GM19025 (cell line): Measurements from ENCODE around the gene INPP4A.

ENCODE experiments used
- ATAC-seq: cut with Tn5 transposase; IDR thresholded peaks from one replicate; pipeline ENCODE4 v1.9.1; 2021; ENCODE audit warnings: mild to moderate bottlenecking, low read depth, moderate library complexity; ENCODE audit not compliant: unreplicated experiment

Gene INPP4A

DNA sequence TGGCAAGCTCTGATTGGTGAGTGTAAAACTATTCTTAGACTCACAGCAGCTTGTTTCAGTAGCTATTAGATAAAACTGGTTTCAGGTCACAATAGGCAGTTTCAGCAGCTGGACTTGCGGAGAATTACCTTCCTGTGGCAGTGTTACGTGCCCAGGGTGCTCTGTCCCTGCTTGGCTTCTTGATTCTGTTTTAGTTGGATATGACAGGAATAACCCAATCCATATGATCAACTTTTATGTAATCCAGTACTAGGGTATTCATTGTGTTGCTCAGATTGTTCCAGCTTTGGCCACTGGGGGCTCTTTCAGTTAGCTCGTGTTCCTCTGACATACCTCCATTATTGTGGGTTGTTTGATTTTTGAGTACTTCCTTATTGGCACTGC is 43.1 kb downstream of the INPP4A start:
- ATAC-seq, result peak; percentile 53

DNA sequence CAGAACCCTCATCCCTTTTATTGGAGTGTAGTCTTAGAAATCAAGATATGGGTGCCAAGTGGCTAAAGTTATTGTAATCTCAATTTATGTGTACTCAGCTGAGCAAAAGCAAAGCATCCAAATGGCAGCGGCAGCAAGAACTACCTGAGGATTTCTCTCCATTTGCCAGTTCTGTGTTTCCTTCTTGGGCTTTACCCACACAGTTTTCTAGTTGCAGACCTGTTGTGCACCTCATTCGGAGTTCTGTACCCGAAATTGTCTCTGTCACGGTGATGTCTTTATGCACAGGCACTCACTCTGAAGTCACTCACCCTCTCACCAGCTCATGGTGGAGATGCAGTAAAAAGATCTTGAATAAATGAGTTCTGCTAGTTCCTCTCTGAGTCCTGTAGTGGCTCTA is 43.6 kb downstream of the INPP4A start:
- no peak for ATAC-seq

- no peak for ATAC-seq
These were observed 44.8 kb downstream of the INPP4A start for GRCh38 chr2:98489486-98489885.

DNA sequence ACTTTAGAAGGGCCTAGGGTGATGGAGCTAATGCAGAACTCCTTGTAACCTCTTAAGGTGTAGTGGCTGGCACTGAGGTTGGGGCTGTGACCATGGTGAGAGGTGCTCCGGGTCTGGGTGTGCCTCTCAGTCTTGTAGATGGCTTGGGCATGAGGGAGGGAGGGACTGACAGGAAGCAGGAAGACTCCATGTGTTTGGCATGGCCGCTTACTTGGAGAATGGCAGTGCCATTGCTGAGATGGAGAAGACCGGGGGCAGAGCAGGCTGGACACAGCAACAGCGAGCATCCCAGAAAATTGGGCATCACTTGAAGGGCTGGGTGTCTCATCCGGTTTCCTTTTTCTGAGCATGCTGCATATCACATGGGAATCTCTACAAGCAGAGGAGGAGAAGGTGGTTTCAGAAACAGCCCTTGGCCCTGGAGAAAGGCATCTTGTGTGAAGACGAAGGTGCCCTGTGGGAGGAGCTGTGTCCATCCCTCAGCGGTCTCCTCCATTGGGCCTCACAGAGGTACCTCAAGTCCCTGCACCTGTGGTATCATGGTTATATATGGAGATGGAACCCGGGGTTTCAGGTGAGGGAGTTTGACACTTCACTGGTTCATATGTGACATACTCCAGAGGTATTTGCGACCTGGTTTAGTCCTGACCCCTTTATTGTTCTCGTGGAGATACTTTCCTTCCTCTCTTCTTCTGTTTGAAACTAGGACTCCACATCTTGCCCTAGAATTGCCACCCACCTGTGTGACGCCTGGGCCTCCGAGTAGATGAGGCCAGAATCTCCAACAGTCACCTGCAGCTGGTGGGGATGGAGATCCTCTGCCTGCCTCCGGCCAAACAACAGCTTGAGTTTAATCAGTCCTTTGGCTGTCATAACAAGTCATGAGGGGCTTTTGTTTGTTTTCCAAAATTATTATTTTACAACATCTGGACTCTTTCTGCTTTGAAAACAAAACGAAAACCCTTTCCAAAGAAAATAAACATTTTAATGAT is 45.6 kb downstream of the INPP4A start:
- ATAC-seq, result no peak

- ATAC-seq, result no peak
These were observed 47.8 kb downstream of the INPP4A start for GRCh38 chr2:98492441-98492840.

GRCh38 chr2:98494699-98495098 is 50.0 kb downstream of the INPP4A start:
- ATAC-seq, result no peak

DNA sequence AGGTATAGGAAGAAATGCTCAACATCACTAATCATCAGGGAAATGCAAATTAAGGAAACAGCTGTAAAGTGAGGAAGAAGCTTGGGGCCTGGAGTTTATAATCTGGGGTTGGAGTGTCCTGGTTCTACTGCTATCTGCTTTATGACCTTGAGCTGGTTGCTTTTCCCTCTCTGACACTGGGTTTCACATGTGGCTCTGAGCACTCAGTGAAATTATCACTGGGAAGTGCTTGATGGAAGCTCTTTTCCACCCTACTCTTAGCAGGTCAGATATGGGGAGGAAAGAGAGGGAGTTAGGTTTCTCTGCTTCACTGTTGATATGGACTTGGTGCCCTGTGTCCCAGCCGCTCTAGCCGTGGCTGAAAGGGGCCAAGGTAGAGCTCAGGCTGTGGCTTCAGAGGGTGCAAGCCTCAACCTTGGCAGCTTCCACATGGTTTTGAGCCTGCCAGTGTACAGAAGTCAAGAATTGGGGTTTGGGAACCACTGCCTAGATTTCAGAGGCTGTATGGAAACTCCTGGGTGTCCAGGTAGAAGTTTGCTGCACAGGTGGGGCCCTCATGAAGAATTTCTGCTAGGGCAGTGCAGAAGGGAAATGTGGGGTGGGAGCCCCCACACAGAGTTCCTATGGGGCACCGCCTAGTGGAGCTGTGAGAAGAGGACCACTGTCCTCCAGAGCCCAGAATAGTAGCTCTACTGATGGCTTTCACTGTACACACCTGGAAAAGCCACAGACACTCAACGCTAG is 52.3 kb downstream of the INPP4A start:
- no peak for ATAC-seq

DNA sequence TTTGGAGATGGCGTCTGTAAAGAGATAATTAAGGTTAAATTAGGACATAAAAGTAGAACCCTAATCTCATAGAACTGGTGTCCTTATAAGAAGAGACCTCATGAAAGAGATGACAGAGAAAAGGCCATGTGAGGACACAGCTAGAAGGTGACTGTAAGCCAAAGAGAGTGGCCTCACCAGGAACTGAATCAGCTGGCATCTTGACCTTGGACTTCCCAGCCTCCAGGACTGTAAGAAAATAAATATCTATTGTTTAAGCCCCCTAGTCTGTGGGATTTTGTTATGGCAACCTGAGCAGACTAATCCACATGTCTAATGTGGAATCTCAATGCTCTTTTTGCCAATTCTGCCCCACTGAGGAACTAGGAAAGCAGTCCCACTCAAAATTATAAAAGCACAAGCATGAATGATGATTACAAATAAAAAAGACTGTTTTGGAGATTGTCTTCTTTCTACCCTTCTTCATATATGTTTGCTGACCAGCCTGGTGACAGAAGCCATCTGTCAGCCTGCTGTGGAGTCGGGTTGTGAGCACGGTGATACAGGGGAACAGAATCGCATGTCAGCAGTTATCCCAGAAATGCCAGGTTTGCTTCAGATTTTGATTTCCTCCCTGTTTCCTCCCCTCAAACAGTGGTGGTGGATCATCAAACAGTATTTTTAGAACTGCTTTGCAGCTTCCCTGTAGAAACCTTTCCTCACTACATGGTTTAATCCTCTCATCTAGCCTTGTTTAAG is 54.2 kb downstream of the INPP4A start:
- no peak for ATAC-seq

DNA sequence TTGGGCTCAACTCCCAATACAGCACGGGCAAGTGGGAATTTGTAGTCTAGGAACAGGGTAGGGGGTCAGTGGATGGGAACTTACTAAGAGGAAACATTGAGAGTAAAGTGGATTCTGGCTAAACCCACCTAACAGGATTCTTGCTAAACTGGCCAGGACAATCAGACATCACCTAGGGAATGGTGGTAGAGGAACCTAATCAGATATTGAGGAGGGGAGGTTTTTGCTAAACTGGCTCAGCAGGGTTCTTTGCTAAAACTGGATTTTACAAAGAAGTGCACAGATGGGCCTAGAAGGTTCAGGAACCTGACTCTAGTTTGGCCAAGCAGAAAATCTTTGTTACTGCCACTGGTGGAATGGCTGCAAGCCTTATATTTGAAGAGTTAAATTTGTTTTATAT is 55.9 kb downstream of the INPP4A start:
- ATAC-seq, result no peak

GRCh38 chr2:98501223-98501622 is 56.6 kb downstream of the INPP4A start:
- ATAC-seq, result no peak

DNA sequence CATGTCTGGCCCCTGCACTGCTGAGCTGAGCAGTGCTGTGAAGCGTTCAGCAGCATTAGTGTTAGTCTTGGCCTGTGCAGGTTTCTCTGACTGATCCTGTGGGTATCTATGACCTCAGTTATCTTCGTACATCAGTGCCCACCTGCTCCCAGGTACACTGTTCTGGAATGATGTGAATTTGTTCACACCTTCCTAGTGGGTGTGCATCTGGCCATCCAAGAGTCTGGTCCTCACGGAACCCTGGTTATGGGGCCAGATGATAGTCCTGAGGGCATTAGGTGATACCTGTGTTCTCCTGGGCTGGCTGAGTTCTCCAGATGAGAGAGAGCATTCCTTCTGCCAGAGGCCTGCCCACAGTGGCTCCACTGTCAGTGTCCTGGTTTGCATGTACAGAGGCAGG is 57.2 kb downstream of the INPP4A start:
- no peak for ATAC-seq

DNA sequence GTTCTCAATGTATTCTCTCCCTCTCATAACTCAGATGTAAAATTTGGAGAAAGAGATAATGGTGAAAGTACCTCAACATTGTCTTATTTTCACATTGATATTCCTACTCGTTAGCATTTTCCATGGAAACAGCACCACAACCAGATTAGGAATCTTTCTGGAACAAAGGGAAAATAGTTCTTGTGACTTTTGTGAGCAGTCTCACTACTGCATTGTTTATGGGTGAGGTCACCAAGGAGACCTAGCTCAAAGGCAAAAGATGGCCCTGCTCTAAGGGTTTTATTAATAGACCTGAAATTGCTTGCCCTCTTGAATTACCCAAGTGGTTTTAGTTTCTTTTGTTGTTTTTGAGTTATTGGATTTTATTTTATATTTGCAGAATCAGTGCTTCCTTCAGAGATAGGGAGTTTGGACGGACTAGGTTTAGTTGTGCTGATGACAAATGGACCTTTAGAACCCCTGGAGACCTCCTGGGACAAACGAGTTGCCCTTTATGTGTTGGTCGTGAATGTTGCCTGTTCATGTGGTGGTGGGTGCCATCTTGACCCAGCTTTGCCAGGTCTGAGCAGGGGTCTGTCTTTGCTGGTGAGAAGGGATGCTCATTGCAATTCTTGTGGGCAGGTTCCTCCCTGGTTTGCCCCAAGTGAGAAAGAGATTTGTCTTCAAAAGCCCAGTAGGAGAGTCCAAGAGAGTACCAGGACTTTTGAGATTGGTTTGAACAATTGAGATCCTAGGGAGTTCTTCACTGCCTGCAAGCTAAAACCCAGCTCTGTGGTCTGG is 58.1 kb downstream of the INPP4A start:
- ATAC-seq, result no peak

- ATAC-seq, result no peak
These were observed 58.9 kb downstream of the INPP4A start for GRCh38 chr2:98503481-98504105.

GRCh38 chr2:98504381-98505109 is 59.9 kb downstream of the INPP4A start:
- no peak for ATAC-seq

DNA sequence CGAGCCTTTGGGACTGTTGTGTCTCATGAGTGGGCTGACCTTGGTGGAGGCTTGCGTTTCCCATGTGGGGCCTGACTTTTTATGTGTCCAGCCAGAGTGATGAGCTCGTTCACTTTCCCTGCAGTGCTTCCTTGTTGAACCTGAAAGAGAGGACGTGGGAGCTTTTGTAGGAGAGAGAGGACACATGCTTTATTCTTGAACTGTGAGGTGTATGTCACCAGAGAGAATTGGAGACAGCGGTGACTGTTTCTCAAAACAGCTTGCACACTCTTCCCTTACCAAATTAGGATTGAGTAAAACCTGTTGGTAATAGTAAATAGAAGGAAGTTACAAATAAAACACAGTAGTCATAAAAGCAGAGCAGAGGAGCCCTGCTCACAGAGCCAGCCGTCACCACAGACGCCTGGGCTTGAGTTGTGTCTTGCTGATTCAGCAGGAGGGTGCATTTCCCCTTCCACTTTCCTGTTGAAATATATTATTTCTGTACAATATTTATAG is 60.7 kb downstream of the INPP4A start:
- no peak for ATAC-seq

- no peak for ATAC-seq
These were observed 61.5 kb downstream of the INPP4A start for GRCh38 chr2:98505971-98506664.

GRCh38 chr2:98506881-98507280 is 62.2 kb downstream of the INPP4A start:
- no peak for ATAC-seq

DNA sequence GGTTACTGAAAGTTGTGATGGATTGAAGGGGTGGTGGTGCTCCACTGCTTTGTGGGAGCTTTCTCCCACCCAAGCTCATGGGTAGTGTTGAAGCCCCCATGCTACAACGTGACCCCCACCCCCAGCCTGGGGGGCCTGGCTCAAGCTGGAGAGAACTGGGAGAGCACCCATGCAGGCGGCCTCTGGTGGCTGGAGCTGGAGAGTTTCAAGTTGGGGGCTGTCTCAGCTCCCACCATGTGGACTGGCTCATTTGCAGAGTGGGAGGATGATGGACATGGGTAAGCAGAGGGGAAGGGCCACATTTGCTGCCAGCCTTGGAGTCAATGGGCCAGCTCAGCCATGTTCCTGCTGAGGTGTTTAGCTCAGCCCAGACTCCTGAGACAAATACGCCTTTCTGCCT is 62.8 kb downstream of the INPP4A start:
- no peak for ATAC-seq
